HEK293 (cell line): ENCODE data around the gene MYRIP.

Experiments used
- CTCF ChIA-PET: fragments of 350-600 bp; formaldehyde crosslinking; extraction: SDS; loops from one replicate; lab custom pipeline; 2021; ENCODE audit warnings: antibody characterized with exemption; lab: Yijun Ruan, JAX
- POLR2A ChIA-PET: fragments of 300-600 bp; formaldehyde crosslinking; extraction: SDS; loops from one replicate; lab custom pipeline; 2020; ENCODE audit warnings: antibody characterized with exemption, inconsistent platforms; lab: Yijun Ruan, JAX
- H3K27ac ChIP-seq: fragments of 200-500 bp; sonication (Bioruptor generic); 2 replicates; pipeline ENCODE4 v1.5.1; 2014; ENCODE audit warnings: low read depth, low read length, control low read depth, inconsistent platforms; ENCODE audit errors: extremely low read depth
- H3K36me3 ChIP-seq, 2 experiments: fragments of 200-500 bp in 1 of 2; sonication (Bioruptor generic) in 1 of 2; 1 replicate in 1 of 2; 2 replicates in 1 of 2; pipeline ENCODE4 v1.5.1; 2014 to 2017; ENCODE audit warnings: inconsistent platforms in 2 of 2, low read length in 2 of 2; ENCODE audit not compliant: control insufficient read depth in 2 of 2, insufficient read depth in 1 of 2
- H3K4me1 ChIP-seq: fragments of 200-500 bp; sonication (Bioruptor generic); 2 replicates; pipeline ENCODE4 v1.5.1; 2014; ENCODE audit warnings: mild to moderate bottlenecking, low read length, inconsistent platforms; ENCODE audit not compliant: control insufficient read depth, insufficient read depth
- H3K4me3 ChIP-seq: 2 replicates; pipeline ENCODE4 v1.5.1; 2011; ENCODE audit warnings: low read depth, mild to moderate bottlenecking, control low read depth, low read length, moderate library complexity
- H3K9me3 ChIP-seq: fragments of 200-500 bp; sonication (Bioruptor generic); 2 replicates; pipeline ENCODE4 v1.5.1; 2014; ENCODE audit warnings: low read depth, low read length, inconsistent platforms; ENCODE audit not compliant: control insufficient read depth, insufficient read depth
- ATF2 ChIP-seq: fragments of 450-650 bp; formaldehyde crosslinking; IDR thresholded peaks from 2 replicates; pipeline ENCODE4 v1.5.1; 2016; ENCODE audit warnings: missing biosample characterization, missing genetic modification characterization, low read depth
- FEZF1 ChIP-seq: fragments of 450-650 bp; formaldehyde crosslinking; IDR thresholded peaks from 2 replicates; pipeline ENCODE4 v1.5.1; 2016; ENCODE audit warnings: missing biosample characterization, missing genetic modification characterization
- HOXD13 ChIP-seq: sonication (generic); formaldehyde crosslinking; IDR thresholded peaks from 2 replicates; pipeline ENCODE4 v1.8.0; 2022; ENCODE audit warnings: missing genetic modification reagents, borderline replicate concordance
- PRDM10 ChIP-seq: fragments of 450-650 bp; formaldehyde crosslinking; IDR thresholded peaks from 2 replicates; pipeline ENCODE4 v1.5.1; 2016; ENCODE audit warnings: missing biosample characterization, missing genetic modification characterization
- SCRT2 ChIP-seq: fragments of 450-650 bp; formaldehyde crosslinking; IDR thresholded peaks from 2 replicates; pipeline ENCODE4 v1.5.1; 2016; ENCODE audit warnings: missing biosample characterization, missing genetic modification characterization
- SETDB1 ChIP-seq: IDR thresholded peaks from one replicate; pipeline ENCODE4 v1.6.1; 2017; ENCODE audit warnings: mild to moderate bottlenecking, low read length, moderate library complexity, mixed read lengths; ENCODE audit not compliant: insufficient read length
- ZBTB21 ChIP-seq: fragments of 450-650 bp; formaldehyde crosslinking; IDR thresholded peaks from 2 replicates; pipeline ENCODE4 v1.5.1; 2017; ENCODE audit warnings: missing biosample characterization, missing genetic modification characterization
- ZBTB44 ChIP-seq: fragments of 450-650 bp; IDR thresholded peaks from 2 replicates; pipeline ENCODE4 v1.5.1; 2018; ENCODE audit warnings: missing biosample characterization, mild to moderate bottlenecking, missing genetic modification characterization
- ZFP37 ChIP-seq: fragments of 450-650 bp; formaldehyde crosslinking; IDR thresholded peaks from 2 replicates; pipeline ENCODE4 v1.5.1; 2016; ENCODE audit warnings: missing biosample characterization, missing genetic modification characterization
- ZNF133 ChIP-seq: fragments of 450-650 bp; formaldehyde crosslinking; IDR thresholded peaks from 2 replicates; pipeline ENCODE4 v1.5.1; 2016; ENCODE audit warnings: missing biosample characterization, missing genetic modification characterization
- ZNF138 ChIP-seq: fragments of 450-650 bp; formaldehyde crosslinking; IDR thresholded peaks from 2 replicates; pipeline ENCODE4 v1.5.1; 2016; ENCODE audit warnings: missing biosample characterization, missing genetic modification characterization, borderline replicate concordance
- ZNF184 ChIP-seq: fragments of 450-650 bp; IDR thresholded peaks from 2 replicates; pipeline ENCODE4 v1.5.1; 2018; ENCODE audit warnings: missing biosample characterization, mild to moderate bottlenecking, missing genetic modification characterization
- ZNF211 ChIP-seq: fragments of 450-650 bp; formaldehyde crosslinking; IDR thresholded peaks from 2 replicates; pipeline ENCODE4 v1.5.1; 2016; ENCODE audit warnings: low read depth, missing biosample characterization, missing genetic modification characterization
- ZNF214 ChIP-seq: fragments of 450-650 bp; formaldehyde crosslinking; IDR thresholded peaks from 2 replicates; pipeline ENCODE4 v1.5.1; 2017; ENCODE audit warnings: missing biosample characterization, mild to moderate bottlenecking, missing genetic modification characterization, borderline replicate concordance
- ZNF24 ChIP-seq: fragments of 450-650 bp; formaldehyde crosslinking; IDR thresholded peaks from 2 replicates; pipeline ENCODE4 v1.5.1; 2016; ENCODE audit warnings: missing biosample characterization, missing genetic modification characterization
- ZNF510 ChIP-seq: fragments of 450-650 bp; formaldehyde crosslinking; IDR thresholded peaks from 2 replicates; pipeline ENCODE4 v1.5.1; 2018; ENCODE audit warnings: mild to moderate bottlenecking, missing genetic modification characterization, missing biosample characterization; ENCODE audit not compliant: insufficient replicate concordance
- ZNF518A ChIP-seq: fragments of 450-650 bp; formaldehyde crosslinking; conservative IDR thresholded peaks from 2 replicates; pipeline ENCODE4 v1.5.1; 2016; ENCODE audit warnings: low read depth, missing biosample characterization, missing genetic modification characterization
- ZNF544 ChIP-seq: fragments of 450-650 bp; formaldehyde crosslinking; IDR thresholded peaks from 2 replicates; pipeline ENCODE4 v1.5.0; 2017; ENCODE audit warnings: missing biosample characterization, missing genetic modification characterization
- ZNF548 ChIP-seq: fragments of 450-650 bp; formaldehyde crosslinking; IDR thresholded peaks from 2 replicates; pipeline ENCODE4 v1.5.1; 2016; ENCODE audit warnings: missing biosample characterization, missing genetic modification characterization
- ZNF571 ChIP-seq: fragments of 450-650 bp; formaldehyde crosslinking; IDR thresholded peaks from 2 replicates; pipeline ENCODE4 v1.5.0; 2017; ENCODE audit warnings: missing biosample characterization, missing genetic modification characterization
- ZNF624 ChIP-seq: fragments of 450-650 bp; formaldehyde crosslinking; IDR thresholded peaks from 2 replicates; pipeline ENCODE4 v1.5.1; 2017; ENCODE audit warnings: missing biosample characterization, missing genetic modification characterization
- ZNF701 ChIP-seq: fragments of 450-650 bp; formaldehyde crosslinking; IDR thresholded peaks from 2 replicates; pipeline ENCODE4 v1.5.1; 2016; ENCODE audit warnings: missing biosample characterization, missing genetic modification characterization
- ZSCAN23 ChIP-seq: fragments of 450-650 bp; formaldehyde crosslinking; IDR thresholded peaks from 2 replicates; pipeline ENCODE4 v1.5.1; 2016; ENCODE audit warnings: missing biosample characterization, missing genetic modification characterization

Gene MYRIP

GRCh38 chr3:39879581-39879980 lies 70.2 kb downstream of the MYRIP start:
- ChIA-PET POLR2A (no interaction called here), CTCF (interaction anchor here (1.1 kb wide), 1 partner anchor 111 kb away, joined by 3 read pairs; no protein-coding TSS in a partner anchor)
- no peaks in the 10 kb centered on the region; the same call in 1 of the 2 replicates for H3K4me1 ChIP-seq
- H3K27ac ChIP-seq = no peak overlapping the region
- TF ChIP-seq ZNF214 (tag by site-specific recombination) (no peak), ATF2 (no peak), ZNF544 (tag by site-specific recombination) (no peak), ZNF211 (tag by site-specific recombination) (no peak), ZNF624 (tag by site-specific recombination) (no peak), ZNF518A (tag by site-specific recombination) (no peak), ZBTB44 (no peak), ZBTB21 (tag by site-specific recombination) (no peak), ZNF138 (tag by site-specific recombination) (no peak), ZSCAN23 (no peak)
- H3K9me3 ChIP-seq = no peaks in the 10 kb centered on the region
- H3K4me3 ChIP-seq = no peak overlapping the region
- no peaks in the 10 kb centered on the region for H3K36me3 ChIP-seq

- Histone ChIP-seq H3K9me3 (no peaks in the 10 kb centered on the region), H3K36me3 (no peaks in the 10 kb centered on the region), H3K4me1 (no peaks in the 10 kb centered on the region; the same call in 1 of the 2 replicates), H3K27ac (no peak overlapping the region), H3K4me3 (no peak overlapping the region)
- CTCF ChIA-PET = no interaction called here
- TF ChIP-seq ZNF571 (tag by site-specific recombination) = no peak
- TF ChIP-seq ZNF133 = no peak
- TF ChIP-seq ZNF510 = no peak
- TF ChIP-seq ZNF24 (tag by site-specific recombination) = no peak
- POLR2A ChIA-PET = no interaction called here
These were observed 72.7 kb downstream of the MYRIP start for GRCh38 chr3:39882111-39882510.

GRCh38 chr3:39892068-39892467 lies 82.7 kb downstream of the MYRIP start:
- CTCF ChIA-PET = no interaction called here
- Histone ChIP-seq H3K36me3 (no peaks in the 10 kb centered on the region), H3K4me3 (no peak overlapping the region), H3K9me3 (no peaks in the 10 kb centered on the region), H3K4me1 (no peaks in the 10 kb centered on the region), H3K27ac (no peak overlapping the region)
- POLR2A ChIA-PET = no interaction called here
- TF ChIP-seq SETDB1 (no peak), HOXD13 (CRISPR knock-in tag) (no peak), ZNF701 (tag by site-specific recombination) (no peak), FEZF1 (no peak), ZFP37 (tag by site-specific recombination) (no peak), ZNF548 (no peak), ZNF184 (tag by site-specific recombination) (no peak), PRDM10 (no peak), SCRT2 (tag by site-specific recombination) (no peak)
